ENCODE measurements around the gene SNAI3. TPM values are rescaled to one million over a fixed set of nuclear protein-coding genes. Genes with fewer than 3 reads are reported as not detected.

The SNAI3 gene
- total RNA-seq, 1 donor from 2014 or later, result 7.2 TPM

DNA sequence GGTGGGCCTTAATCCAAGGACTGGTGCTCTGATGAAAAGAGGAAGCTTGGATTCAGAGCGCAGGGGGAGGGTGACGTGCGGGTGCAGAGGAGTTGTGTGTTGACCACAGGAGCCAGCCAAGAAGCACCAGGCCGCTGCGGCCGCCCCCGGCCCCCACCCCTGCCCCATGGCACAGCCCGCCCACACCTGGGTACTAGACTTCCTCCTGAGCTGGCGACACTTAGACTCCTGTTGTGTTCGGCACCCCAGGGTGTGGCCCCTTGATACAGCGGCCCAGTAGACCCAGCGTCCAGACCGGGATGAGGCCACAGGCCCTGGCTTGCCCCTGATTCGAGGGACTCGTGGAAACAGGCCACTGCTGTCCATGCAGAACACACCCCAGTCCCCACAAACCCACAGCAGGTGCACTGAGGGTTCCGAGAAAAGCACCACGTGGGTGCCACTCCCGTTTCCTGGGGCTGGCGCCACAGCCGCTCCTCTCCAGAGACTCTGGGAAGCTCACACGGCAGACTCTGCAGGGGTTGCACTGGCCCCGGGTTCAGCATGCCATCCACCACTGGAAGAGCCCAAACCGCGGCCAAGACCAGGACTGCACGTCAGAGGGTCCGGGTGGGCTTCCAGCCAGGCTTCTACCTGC, 5.7 kb upstream of the SNAI3 start:
- intact Hi-C loops (cut with micrococcal nuclease), result no loop called here

GRCh38 chr16:88691129-88691813, 5.0 kb upstream of the SNAI3 start:
- intact Hi-C loops (cut with micrococcal nuclease), result no loop called here

DNA sequence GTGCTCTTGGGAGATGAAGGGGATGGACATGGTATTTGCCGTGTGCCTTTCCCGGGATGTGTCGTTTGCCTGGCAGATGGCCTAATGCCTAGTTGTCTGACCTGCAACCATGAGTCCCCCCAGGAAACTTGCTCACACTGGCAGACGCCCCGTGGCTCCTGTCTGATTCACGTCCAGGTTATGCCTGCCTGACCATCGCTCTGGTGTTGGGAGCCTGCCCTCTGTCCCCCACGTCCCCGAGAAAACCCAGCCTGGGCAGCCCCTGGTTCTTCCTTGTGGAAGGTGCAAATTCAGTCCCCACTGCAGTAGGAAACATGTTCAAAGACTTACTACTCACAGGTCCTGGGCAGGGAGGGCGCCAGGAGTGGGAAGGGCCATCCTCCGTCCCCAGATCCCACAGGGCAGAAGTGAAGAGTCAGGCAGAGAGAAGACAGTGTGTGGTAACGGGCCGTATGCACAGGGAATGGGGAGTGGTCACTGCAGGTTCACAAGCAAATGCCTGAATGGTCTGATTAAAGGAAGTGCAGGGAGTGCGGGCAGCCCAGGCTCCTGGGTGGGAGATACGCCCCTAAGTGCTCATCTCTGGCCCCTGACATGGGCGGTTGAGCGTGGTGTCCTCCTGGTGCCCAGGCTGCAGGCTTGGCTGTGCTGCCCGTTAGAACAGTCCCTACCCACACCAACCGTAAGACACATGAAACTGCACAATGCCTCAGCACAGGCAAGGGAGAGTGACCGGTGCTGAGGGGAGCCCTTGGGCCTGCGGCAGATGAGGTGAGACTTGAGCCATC, 4.2 kb upstream of the SNAI3 start:
- intact Hi-C loops (cut with micrococcal nuclease), result no loop called here

GRCh38 chr16:88688013-88688778, 1.9 kb upstream of the SNAI3 start:
- intact Hi-C loops (cut with micrococcal nuclease), result no loop called here

DNA sequence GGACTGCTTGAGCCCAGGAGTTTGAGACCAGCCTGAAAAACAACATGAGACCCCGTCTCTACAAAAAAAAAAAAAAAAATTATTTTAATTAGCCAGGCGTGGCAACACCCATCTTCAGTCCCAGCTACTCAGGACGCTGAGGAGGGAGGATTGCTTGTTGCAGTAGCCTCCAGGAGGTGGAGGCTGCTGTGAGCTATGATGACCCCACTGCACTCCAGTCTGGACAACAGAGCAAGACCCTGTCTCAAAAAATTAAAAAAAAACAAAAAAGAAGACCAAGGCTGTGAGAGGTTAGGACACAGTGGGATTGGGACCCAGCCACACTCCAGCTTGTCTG, 1.3 kb upstream of the SNAI3 start:
- intact Hi-C loops (cut with micrococcal nuclease), result loop anchor here (2.0 kb wide), 1 partner anchor 13 kb away; no protein-coding TSS in a partner anchor

GRCh38 chr16:88687254-88687576, 908 bp upstream of the SNAI3 start:
- intact Hi-C loops (cut with micrococcal nuclease), result loop anchor here (2.0 kb wide), 1 partner anchor 14 kb away; no protein-coding TSS in a partner anchor

DNA sequence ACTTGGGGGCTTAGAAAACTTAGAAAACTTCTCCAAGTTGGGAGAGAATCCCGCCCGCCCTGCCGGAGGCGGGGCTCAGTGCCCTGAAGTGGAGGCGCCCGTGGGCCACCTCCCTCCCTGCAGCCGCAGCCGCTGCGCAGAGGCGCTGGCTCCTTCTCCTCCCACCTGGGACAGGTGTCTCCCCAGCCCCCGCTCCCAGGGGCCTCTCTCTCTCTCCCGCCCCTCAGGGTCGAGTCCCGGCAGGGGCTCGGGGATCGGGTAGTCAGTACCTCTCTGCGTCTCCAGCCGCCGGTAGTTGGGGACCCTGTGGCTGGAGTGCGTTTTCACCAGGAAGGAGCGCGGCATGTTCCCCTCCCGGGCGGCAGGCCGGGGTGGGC, 257 bp downstream of the SNAI3 start:
- intact Hi-C loops (cut with micrococcal nuclease), result loop anchor here (1.0 to 2.0 kb wide), 3 partner anchors 15 to 35 kb away; partner anchors contain the start of genes CYBA and MVD

- intact Hi-C loops (cut with micrococcal nuclease), result loop anchor here (1.0 to 2.0 kb wide), 3 partner anchors 15 to 34 kb away; partner anchors contain the start of genes CYBA and MVD
Observed at GRCh38 chr16:88685156-88686061, 898 bp downstream of the SNAI3 start.

GRCh38 chr16:88684569-88685155, 1.6 kb downstream of the SNAI3 start:
- intact Hi-C loops (cut with micrococcal nuclease), result no loop called here

- intact Hi-C loops (cut with micrococcal nuclease), result no loop called here
Observed at GRCh38 chr16:88681709-88682451, 4.4 kb downstream of the SNAI3 start.

- intact Hi-C loops (cut with micrococcal nuclease), result no loop called here
Observed at GRCh38 chr16:88681084-88681680, 5.1 kb downstream of the SNAI3 start.

GRCh38 chr16:88680554-88681083, 5.7 kb downstream of the SNAI3 start:
- intact Hi-C loops (cut with micrococcal nuclease), result no loop called here

- intact Hi-C loops (cut with micrococcal nuclease), result no loop called here
Observed at GRCh38 chr16:88678224-88678979, 7.9 kb downstream of the SNAI3 start.

DNA sequence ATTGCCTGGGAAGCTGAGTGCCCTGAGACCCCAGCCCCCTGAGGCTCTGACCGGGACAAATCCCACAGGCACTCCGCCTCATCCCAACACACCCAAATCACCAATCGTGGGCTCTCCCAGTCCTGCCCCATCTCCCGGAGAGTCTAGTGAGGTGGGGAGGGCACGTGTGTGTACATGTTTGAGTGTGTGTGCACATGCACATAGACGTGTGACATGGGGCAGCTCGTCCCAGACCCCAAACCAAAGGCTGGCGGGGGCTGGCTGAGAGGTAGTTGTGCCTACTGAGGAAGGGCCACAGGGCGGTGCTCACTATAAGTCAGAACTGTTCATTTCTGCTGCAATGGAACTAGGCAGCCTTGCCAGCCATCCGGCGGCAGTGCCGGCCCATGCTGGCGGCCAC, 8.6 kb downstream of the SNAI3 start:
- intact Hi-C loops (cut with micrococcal nuclease), result no loop called here

DNA sequence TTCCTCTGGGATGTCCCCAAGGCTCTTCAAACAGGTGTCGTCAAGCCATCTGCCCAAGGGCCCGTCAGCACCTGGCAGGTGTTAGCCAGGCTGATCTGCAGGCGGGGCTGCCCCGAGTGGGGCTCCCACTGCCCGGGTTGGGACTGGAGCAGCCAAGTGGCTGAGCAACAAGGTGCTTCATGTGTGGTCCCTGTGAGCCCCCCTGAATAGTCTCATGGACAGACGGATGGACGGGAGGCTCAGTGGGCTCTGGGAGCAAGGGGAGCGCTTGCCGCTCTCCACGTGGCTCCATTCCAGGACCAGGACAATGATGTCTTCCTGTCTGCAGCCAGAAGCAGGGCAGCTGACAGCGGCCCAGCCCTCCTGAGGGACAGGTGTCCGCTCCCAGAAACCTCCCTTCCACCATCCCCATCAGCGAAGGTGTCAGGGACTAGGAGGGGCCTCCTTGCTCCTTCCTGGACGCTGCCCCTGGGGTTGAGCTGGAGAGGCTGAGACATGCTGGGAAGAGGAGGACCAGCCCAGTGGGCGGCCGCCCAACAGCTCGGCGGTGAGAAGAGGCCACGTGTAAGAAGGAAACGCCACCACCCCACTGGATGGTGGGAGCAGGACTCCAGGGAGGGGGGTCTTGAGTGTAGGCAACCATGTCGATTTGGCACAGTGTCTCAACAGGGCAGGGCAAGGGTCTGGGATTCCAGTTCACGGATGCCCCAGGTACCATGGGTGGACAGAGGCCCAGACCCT, 9.6 kb downstream of the SNAI3 start:
- intact Hi-C loops (cut with micrococcal nuclease), result no loop called here

DNA sequence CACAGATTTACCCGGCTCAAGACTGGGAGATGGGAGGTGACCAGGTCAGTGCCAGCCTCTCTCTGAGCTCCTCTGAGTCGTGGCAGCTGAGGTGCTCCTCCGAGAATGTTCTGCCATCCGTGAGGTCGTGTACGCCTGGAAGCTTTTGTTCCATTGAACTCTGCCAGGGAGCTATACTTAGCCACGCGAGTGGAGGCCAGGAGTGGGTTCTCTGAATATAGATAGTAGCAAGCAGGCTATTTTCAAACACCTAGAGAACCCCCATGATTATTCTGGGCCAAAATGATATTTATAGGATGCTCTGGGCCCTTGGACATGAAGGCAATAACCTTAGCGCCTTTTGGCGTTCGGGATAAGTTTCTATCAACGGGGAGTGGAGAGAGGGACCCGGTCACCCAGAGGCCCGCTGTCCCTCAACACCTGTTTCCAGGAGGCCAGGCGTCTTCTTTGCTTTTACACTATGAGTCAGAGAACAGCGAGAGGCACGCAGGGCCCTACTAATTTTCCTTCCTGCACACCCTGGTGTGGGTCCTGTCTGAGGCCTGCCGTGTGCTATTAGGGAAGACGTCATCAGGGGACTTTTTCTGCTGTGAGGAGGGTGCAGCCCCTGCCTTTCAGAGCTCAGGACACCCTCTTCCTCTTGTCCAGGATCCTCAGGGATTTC, 12.5 kb downstream of the SNAI3 start:
- intact Hi-C loops (cut with micrococcal nuclease), result no loop called here

DNA sequence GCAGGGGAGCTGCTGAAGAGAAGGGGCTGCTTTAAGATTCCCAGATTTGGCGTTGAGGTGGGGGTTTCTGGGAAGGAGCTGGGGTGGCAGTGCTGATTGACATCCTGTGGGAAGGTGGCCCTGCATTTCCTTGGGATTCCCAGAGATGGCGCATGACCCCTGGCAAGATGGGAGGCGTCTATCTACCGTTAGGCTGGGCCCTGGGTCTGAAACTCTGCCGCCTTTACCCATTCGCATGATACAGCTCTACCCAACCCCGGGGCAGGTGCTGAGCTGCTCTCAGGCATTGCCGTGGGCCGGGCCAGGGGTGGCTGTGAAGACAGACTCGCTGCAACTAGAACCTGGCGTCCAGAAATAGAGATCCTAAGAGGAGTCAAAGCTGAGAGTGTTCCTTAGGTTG, 13.5 kb downstream of the SNAI3 start:
- intact Hi-C loops (cut with micrococcal nuclease), result no loop called here

Measured in T-helper 2 cell treated with Interferon-gamma antibody and Interleukin-4, amounts not matched to agents 100 ng/mL and 5 ng/mL, for 36 hours (primary cell).